ENCODE data around the gene ELMO3.

DNA sequence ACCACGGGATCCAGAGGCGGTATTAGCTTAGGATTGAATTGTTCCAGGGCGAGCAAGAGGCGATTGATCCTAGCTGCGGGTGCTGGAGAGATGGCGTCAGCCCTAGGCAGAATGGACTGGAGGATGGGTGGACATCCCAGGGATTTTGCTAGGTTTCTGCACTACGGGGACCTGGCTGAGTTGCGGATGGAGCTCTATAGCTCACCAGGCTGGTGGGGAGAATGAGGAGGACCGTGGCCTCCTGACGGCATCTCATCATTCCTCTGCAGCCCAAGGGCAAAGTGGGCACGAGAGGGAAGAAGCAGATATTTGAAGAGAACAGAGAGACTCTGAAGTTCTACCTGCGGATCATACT, 28.6 kb downstream of the ELMO3 start:
- no peak for TF ChIP-seq CTCF (IDR thresholded peaks at IDR 0.05; ENCODE audit: low read depth, low read length, missing input control)
- no peak for TF ChIP-seq GABPA (IDR thresholded peaks at IDR 0.05 in 1 of 2, conservative IDR thresholded peaks at IDR 0.05 in 1 of 2)
